K562 (cell line): ENCODE data around the gene NXNL2. TPM values are rescaled to one million over a fixed set of nuclear protein-coding genes. Genes with fewer than 3 reads are reported as not detected.

Experiments
- ARID3B ChIP-seq: fragments of 250-450 bp; sonication (Bioruptor Pico); IDR thresholded peaks from 2 replicates; pipeline ENCODE4 v1.4.0; 2020; ENCODE audit warnings: borderline replicate concordance
- MITF ChIP-seq: IDR thresholded peaks from 2 replicates; pipeline ENCODE4 v1.6.1; 2014; ENCODE audit warnings: antibody characterized with exemption
- RCOR1 ChIP-seq, 2 experiments: IDR thresholded peaks; 2 replicates each; pipeline ENCODE4 v1.6.1; 2012; ENCODE audit warnings: low read depth in 2 of 2, low read length in 2 of 2, borderline replicate concordance in 1 of 2, improper control_type of control experiment in 1 of 2
- TRIM28 ChIP-seq: fragments of 450-650 bp; IDR thresholded peaks from 2 replicates; pipeline ENCODE4 v1.6.1; 2017
- U2AF1 ChIP-seq: fragments of 200-400 bp; formaldehyde crosslinking; optimal IDR thresholded peaks from 2 replicates; pipeline ENCODE3; 2017; ENCODE audit warnings: mild to moderate bottlenecking, low read depth, low read length, moderate library complexity
- ZFP91 ChIP-seq: sonication (generic); formaldehyde crosslinking; IDR thresholded peaks from 2 replicates; pipeline ENCODE4 v1.8.0; 2022; ENCODE audit warnings: mild to moderate bottlenecking, missing genetic modification reagents
- ZNF212 ChIP-seq: fragments of 450-650 bp; formaldehyde crosslinking; IDR thresholded peaks from 2 replicates; pipeline ENCODE4 v1.4.0; 2020; ENCODE audit warnings: mild to moderate bottlenecking
- ZNF507 ChIP-seq: conservative IDR thresholded peaks from 2 replicates; pipeline ENCODE4 v1.6.1; 2017; ENCODE audit warnings: missing genetic modification characterization, missing compliant biosample characterization
- polyA plus RNA-seq, 8 experiments: library from polyadenylated mRNA; depleted of rRNA in 4 of 8; stranded (reverse) in 5 of 8; unstranded in 3 of 8; fragments of >200 nt; fragmentation: Nextera tagmentation in 2 of 8; fragmentation: Illumina TruSeq in 1 of 8; extraction: Ambion mirVana in 2 of 8; extraction: Trizol in 1 of 8; gene quantifications; 2 replicates each; pipeline versions ENCODE4 v1.2.1 to v1.2.3, GENCODE V29; 2011 to 2014; ENCODE audit warnings: inconsistent platforms in 1 of 8, missing spikeins in 1 of 8
- total RNA-seq, 7 experiments: library from RNA; depleted of rRNA in 6 of 7; stranded (reverse); fragments of >200 nt in 6 of 7; fragmentation: Illumina TruSeq in 2 of 7; extraction: Trizol in 2 of 7; gene quantifications; 2 replicates each; pipeline versions ENCODE4 v1.2.1 to v1.2.3, GENCODE V29; 2011 to 2021; ENCODE audit warnings: low replicate concordance in 1 of 7

The NXNL2 gene
- total and polyA plus RNA-seq, 9 of the 15 experiments (the other 6 are each of a cell fraction or from before 2014, with no cell fraction given), result 0.15 to 0.19 TPM; not detected in 7

- no peak for TF ChIP-seq RCOR1 (IDR thresholded peaks at IDR 0.05; ENCODE audit: borderline replicate concordance in 1 of 2, low read depth in 2 of 2, low read length in 2 of 2)
- no peak for TF ChIP-seq MITF
- no peak for TF ChIP-seq ZFP91 (CRISPR knock-in tag)
- no peak for TF ChIP-seq ZNF507
- TF ChIP-seq ARID3B (CRISPR knock-in tag), result no peak
- TF ChIP-seq U2AF1, result no peak
- TF ChIP-seq ZNF212 (CRISPR knock-in tag), result no peak
- no peak for TF ChIP-seq TRIM28
Observed at GRCh38 chr9:88534456-88535225, at the start of gene NXNL2 (continued).
